ENCODE results near the gene TOP3B. TPM values are rescaled to one million over a fixed set of nuclear protein-coding genes. Genes with fewer than 3 reads are reported as not detected.

The TOP3B gene
- polyA plus RNA-seq, 3 donors, result 9.0 to 31.9 (median 9.5) TPM

DNA sequence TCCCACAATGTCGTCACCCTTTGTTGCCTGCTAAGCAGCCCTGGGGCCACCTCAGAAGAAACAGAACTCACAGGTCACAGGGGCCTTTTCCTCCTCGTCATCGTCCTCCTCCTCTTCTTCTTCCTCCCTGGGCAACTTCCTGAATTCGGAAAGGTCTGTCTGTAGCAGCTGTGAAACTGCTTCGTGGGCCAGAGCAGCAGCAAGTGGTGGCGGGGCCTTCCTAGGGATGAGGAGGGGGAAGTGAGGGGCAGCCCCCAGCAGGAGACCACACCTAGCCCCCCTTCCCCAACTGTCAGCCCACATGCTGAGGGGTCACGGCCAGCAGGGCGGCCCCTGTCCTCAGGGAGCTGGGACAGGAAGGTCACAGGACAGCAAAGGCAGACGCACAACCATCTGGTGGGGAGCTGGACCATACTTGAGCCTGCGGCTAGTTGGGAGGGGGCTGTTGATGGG, 43.1 kb downstream of the TOP3B start:
- Histone ChIP-seq H3K27me3 (ENCODE audit: control insufficient read depth in 2 of 2, insufficient read depth in 2 of 2, low read length in 2 of 2) (no peaks in the 10 kb centered on the region), H2AFZ (ENCODE audit: insufficient read depth, low read depth, low read length, poor library complexity, severe bottlenecking) (no peak overlapping the region), H3K9me3 (replicated peaks in 1 of 2; ENCODE audit: control insufficient read depth in 1 of 2, insufficient read depth in 1 of 2, low read length in 2 of 2) (no peaks in the 10 kb centered on the region), H4K20me1 (ENCODE audit: insufficient read depth, low read length) (peaks cover 9% of the 10 kb centered on the region), H3K79me2 (ENCODE audit: insufficient read depth, low read length) (peaks cover 60% of the 10 kb centered on the region), H3K4me2 (replicated peaks; ENCODE audit: extremely low read depth, low read length, poor library complexity, severe bottlenecking) (peak overlapping the region; percentile 81), H3K9ac (ENCODE audit: insufficient read depth, low read length, poor library complexity, severe bottlenecking) (peak overlapping the region; percentile 86), H3K27ac (ENCODE audit: low read depth in 1 of 2, low read length in 2 of 2) (peak overlapping the region; percentile 96 to 99), H3K4me3 (replicated peaks in 1 of 3; ENCODE audit: low read depth in 2 of 3, low read length in 3 of 3) (peak overlapping the region in 1 of 3 experiments; percentile 72), H3K4me1 (ENCODE audit: control insufficient read depth in 1 of 2, insufficient read depth in 2 of 2, low read length in 2 of 2) (peaks cover 95 to 96% of the 10 kb centered on the region in 2 donors), H3K36me3 (replicated peaks in 1 of 2; ENCODE audit: control insufficient read depth in 1 of 2, insufficient read depth in 2 of 2, low read length in 2 of 2) (peaks cover 21 to 42% of the 10 kb centered on the region in 2 donors)
- Mint-ChIP-seq H3K36me3 (peaks cover 39 to 68% of the 10 kb centered on the region in 2 donors), H3K9me3 (peaks cover 0 to 2% (median 0%) of the 10 kb centered on the region in 7 donors), H3K27me3 (ENCODE audit: low read depth in 3 of 3) (peaks cover 0 to 2% (median 0%) of the 10 kb centered on the region in 3 donors), H3K27ac (peak overlapping the region; percentile 99 to 100 (median 100)), H3K4me1 (peaks cover 95% of the 10 kb centered on the region), H3K4me3 (peak overlapping the region; percentile 78 to 90)
- intact Hi-C loops (cut with micrococcal nuclease), result loop anchor here (2.0 to 10.0 kb wide), 5 partner anchors 13 to 285 kb away; partner anchors contain the start of gene PPM1F (in 1 of the 2)
- TF ChIP-seq, protein P1, sequence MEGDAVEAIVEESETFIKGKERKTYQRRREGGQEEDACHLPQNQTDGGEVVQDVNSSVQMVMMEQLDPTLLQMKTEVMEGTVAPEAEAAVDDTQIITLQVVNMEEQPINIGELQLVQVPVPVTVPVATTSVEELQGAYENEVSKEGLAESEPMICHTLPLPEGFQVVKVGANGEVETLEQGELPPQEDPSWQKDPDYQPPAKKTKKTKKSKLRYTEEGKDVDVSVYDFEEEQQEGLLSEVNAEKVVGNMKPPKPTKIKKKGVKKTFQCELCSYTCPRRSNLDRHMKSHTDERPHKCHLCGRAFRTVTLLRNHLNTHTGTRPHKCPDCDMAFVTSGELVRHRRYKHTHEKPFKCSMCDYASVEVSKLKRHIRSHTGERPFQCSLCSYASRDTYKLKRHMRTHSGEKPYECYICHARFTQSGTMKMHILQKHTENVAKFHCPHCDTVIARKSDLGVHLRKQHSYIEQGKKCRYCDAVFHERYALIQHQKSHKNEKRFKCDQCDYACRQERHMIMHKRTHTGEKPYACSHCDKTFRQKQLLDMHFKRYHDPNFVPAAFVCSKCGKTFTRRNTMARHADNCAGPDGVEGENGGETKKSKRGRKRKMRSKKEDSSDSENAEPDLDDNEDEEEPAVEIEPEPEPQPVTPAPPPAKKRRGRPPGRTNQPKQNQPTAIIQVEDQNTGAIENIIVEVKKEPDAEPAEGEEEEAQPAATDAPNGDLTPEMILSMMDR (IDR thresholded peaks at IDR 0.05), result no peak
- WGBS (ENCODE audit: insufficient coverage), result 9% methylated on average over 4 of the region's 10 CpGs
- DNase-seq, result peak; percentile 82 to 99 (median 95)

DNA sequence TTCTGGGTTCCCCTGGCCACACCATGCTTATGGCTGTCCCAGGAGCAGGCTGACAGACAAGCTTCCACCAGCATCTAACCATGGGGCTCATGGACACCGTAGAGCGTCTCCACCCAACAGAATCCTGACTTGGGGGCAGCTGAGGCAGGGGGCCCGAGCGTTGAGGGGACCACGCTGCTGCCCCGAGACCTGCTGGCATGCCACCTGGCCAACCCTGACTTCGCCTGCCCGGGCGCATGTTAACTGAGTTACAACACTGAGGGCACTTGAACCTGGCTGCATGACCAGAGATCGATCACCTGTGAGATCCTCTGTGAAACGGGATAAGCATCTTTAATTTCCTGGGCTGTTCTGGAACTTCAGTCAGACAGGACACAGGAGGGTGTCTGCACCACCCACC, 43.7 kb downstream of the TOP3B start:
- H3K36me3 Mint-ChIP-seq, result peaks cover 36 to 68% of the 10 kb centered on the region in 2 donors
- peak overlapping the region; percentile 86 for H3K9ac ChIP-seq (ENCODE audit: insufficient read depth, low read length, poor library complexity, severe bottlenecking)
- DNase-seq, result no peak
- WGBS (ENCODE audit: insufficient coverage), result 74% methylated on average over 11 of the region's 11 CpGs
- peak overlapping the region; percentile 81 for H3K4me2 ChIP-seq (replicated peaks; ENCODE audit: extremely low read depth, low read length, poor library complexity, severe bottlenecking)
- peaks cover 91% of the 10 kb centered on the region for H3K4me1 Mint-ChIP-seq
- peaks cover 14% of the 10 kb centered on the region for H4K20me1 ChIP-seq (ENCODE audit: insufficient read depth, low read length)
- no peaks in the 10 kb centered on the region for H3K9me3 ChIP-seq (replicated peaks in 1 of 2; ENCODE audit: control insufficient read depth in 1 of 2, insufficient read depth in 1 of 2, low read length in 2 of 2)
- H3K4me3 ChIP-seq (replicated peaks in 1 of 3; ENCODE audit: low read depth in 2 of 3, low read length in 3 of 3), result peak overlapping the region in 1 of 3 experiments; percentile 72
- peaks cover 21 to 42% of the 10 kb centered on the region in 2 donors for H3K36me3 ChIP-seq (replicated peaks in 1 of 2; ENCODE audit: control insufficient read depth in 1 of 2, insufficient read depth in 2 of 2, low read length in 2 of 2)
- peaks cover 91% of the 10 kb centered on the region in 2 donors for H3K4me1 ChIP-seq (ENCODE audit: control insufficient read depth in 1 of 2, insufficient read depth in 2 of 2, low read length in 2 of 2)
- H3K27me3 ChIP-seq (ENCODE audit: control insufficient read depth in 2 of 2, insufficient read depth in 2 of 2, low read length in 2 of 2), result no peaks in the 10 kb centered on the region
- H2AFZ ChIP-seq (ENCODE audit: insufficient read depth, low read depth, low read length, poor library complexity, severe bottlenecking), result no peak overlapping the region
- peak overlapping the region; percentile 99 to 100 (median 100) for H3K27ac Mint-ChIP-seq
- intact Hi-C loops (cut with micrococcal nuclease), result loop anchor here (2.0 to 10.0 kb wide), 5 partner anchors 14 to 284 kb away; partner anchors contain the start of gene PPM1F (in 1 of the 2)
- peaks cover 60% of the 10 kb centered on the region for H3K79me2 ChIP-seq (ENCODE audit: insufficient read depth, low read length)
- TF ChIP-seq, protein P1 (IDR thresholded peaks at IDR 0.05), result no peak
- H3K27me3 Mint-ChIP-seq (ENCODE audit: low read depth in 3 of 3), result peaks cover 0 to 2% (median 0%) of the 10 kb centered on the region in 3 donors
- H3K27ac ChIP-seq (ENCODE audit: low read depth in 1 of 2, low read length in 2 of 2), result peak overlapping the region; percentile 96 to 99
- peak overlapping the region; percentile 78 to 90 for H3K4me3 Mint-ChIP-seq
- H3K9me3 Mint-ChIP-seq, result peaks cover 0 to 2% (median 0%) of the 10 kb centered on the region in 7 donors
